Uterus (tissue), 2 donors: ENCODE measurements around the gene ACOXL.

Experiments
- POLR2A ChIP-seq, 2 donors: fragments of 450-650 bp; IDR thresholded peaks; one replicate each; pipeline ENCODE4 v1.6.1; 2016; ENCODE audit warnings: antibody characterized with exemption in 2 of 2, mild to moderate bottlenecking in 1 of 2, moderate library complexity in 1 of 2
- TF ChIP-seq, protein P1 (sequence below), 4 experiments: fragments of 200-600 bp in 2 of 4; fragments of 450-650 bp in 2 of 4; sonication (generic) in 2 of 4; IDR thresholded peaks; one replicate each; pipeline ENCODE4 v1.5.1; 2016 to 2019; ENCODE audit warnings: antibody characterized with exemption in 4 of 4, mild to moderate bottlenecking in 2 of 4, moderate library complexity in 1 of 4

DNA sequence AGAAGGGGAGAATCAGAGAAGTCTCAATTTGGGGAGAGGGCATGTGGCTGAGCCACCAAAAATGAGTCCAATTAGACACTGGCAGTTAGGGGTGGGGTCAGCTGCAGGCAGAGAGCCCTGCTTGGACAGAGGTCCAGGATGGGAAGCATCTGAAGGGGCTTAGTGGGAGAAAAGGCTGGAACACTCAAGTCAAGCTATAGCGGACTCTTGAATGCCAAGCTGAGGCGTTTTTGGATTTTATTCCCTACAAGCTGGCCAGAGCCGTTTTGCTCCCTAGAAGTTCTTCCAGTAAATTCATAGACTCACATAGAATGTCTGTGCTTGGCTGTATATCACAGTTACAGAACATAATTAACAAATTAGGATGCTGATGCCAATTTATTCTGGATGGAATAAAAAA is 172.8 kb downstream of the ACOXL start:
- TF ChIP-seq, protein P1, sequence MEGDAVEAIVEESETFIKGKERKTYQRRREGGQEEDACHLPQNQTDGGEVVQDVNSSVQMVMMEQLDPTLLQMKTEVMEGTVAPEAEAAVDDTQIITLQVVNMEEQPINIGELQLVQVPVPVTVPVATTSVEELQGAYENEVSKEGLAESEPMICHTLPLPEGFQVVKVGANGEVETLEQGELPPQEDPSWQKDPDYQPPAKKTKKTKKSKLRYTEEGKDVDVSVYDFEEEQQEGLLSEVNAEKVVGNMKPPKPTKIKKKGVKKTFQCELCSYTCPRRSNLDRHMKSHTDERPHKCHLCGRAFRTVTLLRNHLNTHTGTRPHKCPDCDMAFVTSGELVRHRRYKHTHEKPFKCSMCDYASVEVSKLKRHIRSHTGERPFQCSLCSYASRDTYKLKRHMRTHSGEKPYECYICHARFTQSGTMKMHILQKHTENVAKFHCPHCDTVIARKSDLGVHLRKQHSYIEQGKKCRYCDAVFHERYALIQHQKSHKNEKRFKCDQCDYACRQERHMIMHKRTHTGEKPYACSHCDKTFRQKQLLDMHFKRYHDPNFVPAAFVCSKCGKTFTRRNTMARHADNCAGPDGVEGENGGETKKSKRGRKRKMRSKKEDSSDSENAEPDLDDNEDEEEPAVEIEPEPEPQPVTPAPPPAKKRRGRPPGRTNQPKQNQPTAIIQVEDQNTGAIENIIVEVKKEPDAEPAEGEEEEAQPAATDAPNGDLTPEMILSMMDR (IDR thresholded peaks at IDR 0.05): no peak
- no peak for TF ChIP-seq POLR2A (IDR thresholded peaks at IDR 0.05)
